ENCODE data around the gene DPP6.
A peak's percentile ranks its signal among the peaks of the same experiment; 100 is the strongest.

DPP6 gene

DNA sequence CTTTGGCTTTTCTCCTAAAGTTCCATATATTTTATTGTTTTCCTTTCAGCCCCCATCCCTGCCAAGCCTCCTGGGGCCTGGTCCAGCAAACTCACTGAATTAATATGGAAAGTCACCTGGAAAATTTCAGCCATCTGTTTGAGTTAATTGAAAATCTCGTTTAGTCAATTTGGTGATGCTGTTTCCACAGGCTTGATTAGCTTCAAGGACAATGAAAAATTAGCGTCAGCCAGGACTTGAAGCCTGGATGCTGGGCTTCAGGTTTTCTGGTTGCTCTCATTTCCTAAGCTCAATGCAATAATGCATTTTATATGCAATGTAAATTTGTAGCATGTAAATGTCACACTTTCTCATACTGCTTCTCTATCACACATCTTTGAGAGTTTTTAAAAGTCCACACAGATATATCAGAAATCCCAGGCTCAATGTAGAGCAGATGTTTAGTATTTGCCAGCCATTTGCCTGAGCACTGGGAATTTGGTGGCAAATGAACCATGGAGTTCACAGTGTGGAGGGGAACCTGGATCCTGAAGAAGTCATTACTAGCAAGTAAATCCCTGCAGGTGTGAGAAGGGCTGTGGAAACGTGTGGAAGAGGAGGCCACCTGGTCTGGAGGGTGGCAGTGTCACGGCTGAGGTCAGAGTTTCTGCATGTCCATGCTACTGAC is 722.2 kb downstream of the DPP6 start:
- no peak for DNase-seq
- no peak for TF ChIP-seq GATA1 (IDR thresholded peaks at IDR 0.05; ENCODE audit: low read depth, low read length)
- no peak for TF ChIP-seq POLR2A (IDR thresholded peaks at IDR 0.05; ENCODE audit: low read length)

DNA sequence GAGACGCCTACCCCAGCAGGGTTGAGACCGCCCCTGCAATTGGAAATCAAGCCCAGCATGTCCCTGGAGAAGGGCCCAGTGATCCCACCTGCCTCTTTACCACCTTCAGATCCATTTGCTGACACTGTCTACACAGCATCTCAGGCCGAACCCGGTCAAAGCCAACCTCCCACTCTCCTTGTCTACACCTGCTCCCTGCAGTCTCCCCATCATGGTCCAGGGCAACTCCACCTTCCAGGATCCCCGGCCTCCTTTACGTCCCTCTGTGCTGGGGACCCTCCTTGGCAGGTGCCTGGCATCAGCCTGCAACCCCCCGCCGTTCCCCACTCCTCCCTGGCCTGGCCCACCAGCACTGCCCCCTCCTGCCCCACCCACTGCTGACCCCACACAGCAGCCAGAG is 723.5 kb downstream of the DPP6 start:
- no peak for TF ChIP-seq GATA1 (IDR thresholded peaks at IDR 0.05; ENCODE audit: low read depth, low read length)
- TF ChIP-seq POLR2A (IDR thresholded peaks at IDR 0.05; ENCODE audit: low read length) = no peak
- DNase-seq = no peak

DNA sequence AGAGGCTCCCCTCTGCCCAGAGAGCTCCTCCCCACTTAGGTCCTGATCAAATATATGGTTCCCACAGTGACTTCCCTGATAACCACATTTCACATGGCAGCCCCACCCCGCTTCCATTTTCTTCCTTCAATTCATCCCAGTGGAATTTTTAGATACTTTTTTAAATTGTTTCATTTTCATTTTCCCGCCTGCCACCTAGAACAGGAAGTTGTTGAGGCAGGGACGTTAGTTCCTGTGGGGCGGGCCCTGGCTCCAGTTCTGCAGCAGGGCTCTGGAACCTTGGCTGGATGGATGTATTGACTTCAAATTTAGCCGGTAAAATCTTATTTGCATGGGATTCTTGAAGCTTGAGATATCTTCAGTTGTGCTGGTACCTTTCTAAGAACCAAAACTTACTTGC is 724.2 kb downstream of the DPP6 start:
- no peak for DNase-seq
- TF ChIP-seq POLR2A (IDR thresholded peaks at IDR 0.05; ENCODE audit: low read length) = no peak
- TF ChIP-seq GATA1 (IDR thresholded peaks at IDR 0.05; ENCODE audit: low read depth, low read length) = no peak

DNA sequence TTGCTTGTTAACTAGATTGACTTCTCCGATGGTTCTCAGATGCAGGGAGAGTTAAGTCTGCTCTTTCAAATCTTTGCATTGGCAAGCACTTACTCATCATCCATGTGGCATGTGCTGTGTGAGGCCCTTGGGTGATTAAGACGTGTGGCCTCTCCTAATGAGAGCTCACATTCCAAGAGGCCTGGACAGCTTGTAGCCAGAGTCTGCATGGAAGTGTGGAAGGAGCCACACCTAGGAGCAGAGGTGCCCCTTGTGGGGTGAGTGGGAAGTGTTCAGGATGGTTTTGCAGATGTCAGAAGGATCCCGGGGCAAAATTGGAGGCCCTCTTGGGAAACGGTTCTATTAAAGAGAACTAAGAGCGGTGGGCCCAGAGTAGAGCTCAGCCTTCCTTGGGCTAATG is 724.8 kb downstream of the DPP6 start:
- TF ChIP-seq POLR2A (IDR thresholded peaks at IDR 0.05; ENCODE audit: low read length) = no peak
- TF ChIP-seq GATA1 (IDR thresholded peaks at IDR 0.05; ENCODE audit: low read depth, low read length) = no peak
- no peak for DNase-seq

DNA sequence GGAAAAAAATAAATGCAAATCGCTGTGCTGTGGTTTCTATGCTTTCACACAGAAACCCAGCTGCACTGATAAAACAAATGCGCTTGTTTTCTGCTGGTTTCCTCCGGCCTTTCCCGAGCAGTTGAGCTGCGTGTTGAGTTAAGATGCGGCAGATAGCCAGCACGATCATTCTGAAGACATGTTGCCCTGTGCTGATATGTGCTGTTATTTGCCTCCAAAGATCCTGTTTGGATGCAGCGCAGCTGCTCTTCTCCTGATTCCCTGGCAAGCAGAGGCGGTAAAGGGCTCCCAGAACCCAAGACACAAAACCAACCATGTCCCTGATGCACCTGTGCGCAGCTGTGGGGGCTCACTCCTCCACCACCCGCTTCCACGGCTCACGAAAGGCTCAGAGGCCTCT is 725.3 kb downstream of the DPP6 start:
- no peak for TF ChIP-seq GATA1 (IDR thresholded peaks at IDR 0.05; ENCODE audit: low read depth, low read length)
- no peak for TF ChIP-seq POLR2A (IDR thresholded peaks at IDR 0.05; ENCODE audit: low read length)
- DNase-seq = no peak

DNA sequence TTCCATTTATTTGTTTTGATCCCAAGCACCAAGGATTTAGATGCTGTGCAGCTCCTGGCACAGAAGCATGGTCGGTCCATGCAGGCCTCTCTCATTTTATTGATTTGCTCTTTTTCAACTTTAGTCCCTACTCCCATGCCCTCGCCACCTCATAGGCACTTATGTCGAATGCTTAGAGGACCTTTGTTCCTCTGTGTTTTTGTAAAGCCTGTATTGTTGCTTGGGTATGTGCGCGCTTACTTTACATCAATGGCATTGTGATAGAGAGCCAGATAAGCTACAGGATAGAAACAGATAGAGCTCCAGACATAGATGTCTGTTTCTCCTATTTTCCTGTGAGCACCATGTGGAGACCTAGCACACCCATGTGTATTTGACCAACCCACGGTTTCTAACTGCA is 725.7 kb downstream of the DPP6 start:
- DNase-seq = no peak
- TF ChIP-seq GATA1 (IDR thresholded peaks at IDR 0.05; ENCODE audit: low read depth, low read length) = no peak
- TF ChIP-seq POLR2A (IDR thresholded peaks at IDR 0.05; ENCODE audit: low read length) = no peak

DNA sequence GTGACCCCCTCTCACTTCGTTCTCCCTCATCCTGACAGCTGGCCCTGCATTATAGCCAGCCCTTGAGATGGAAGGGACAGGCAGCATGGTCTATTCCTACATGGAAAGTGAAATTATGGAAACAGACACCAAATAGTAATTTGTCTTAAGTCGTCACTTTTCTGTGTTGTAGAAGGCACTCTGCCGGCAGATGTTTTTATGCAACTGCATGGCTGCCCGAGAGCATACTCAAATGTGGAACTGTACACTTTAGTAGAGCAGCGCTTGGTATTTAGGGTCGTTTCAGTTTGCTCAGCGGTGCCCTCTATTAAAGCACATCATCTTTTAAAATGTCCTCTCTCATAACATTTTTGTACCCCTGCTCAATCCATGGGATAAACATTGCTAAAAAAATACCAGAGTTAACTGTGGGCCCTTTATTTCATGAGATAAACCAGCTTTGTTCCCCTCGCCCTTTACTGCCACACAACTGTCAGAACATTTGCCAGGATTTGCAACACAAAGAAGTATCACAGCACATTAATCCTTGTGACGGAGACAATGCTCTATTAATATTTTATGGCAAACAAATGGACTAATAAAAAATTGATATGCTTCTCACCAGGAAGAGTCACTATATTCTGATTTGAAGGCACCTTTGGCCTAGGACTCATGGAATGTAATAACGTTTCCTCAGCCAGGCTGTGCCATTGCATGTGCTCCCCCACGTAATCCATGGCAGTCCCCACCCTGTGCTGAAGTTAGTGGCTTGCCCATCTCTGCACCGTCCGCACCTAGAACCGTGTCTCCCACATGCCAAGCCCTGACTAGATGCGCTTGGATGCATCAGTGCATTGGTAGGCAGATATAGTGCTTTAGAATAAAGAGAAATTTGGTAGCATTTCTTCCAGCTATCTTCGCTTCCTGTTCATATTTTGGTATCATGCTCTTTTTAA is 729.4 kb downstream of the DPP6 start:
- TF ChIP-seq POLR2A (IDR thresholded peaks at IDR 0.05; ENCODE audit: low read length) (no peak), GATA1 (IDR thresholded peaks at IDR 0.05; ENCODE audit: low read depth, low read length) (no peak)
- DNase-seq = no peak

DNA sequence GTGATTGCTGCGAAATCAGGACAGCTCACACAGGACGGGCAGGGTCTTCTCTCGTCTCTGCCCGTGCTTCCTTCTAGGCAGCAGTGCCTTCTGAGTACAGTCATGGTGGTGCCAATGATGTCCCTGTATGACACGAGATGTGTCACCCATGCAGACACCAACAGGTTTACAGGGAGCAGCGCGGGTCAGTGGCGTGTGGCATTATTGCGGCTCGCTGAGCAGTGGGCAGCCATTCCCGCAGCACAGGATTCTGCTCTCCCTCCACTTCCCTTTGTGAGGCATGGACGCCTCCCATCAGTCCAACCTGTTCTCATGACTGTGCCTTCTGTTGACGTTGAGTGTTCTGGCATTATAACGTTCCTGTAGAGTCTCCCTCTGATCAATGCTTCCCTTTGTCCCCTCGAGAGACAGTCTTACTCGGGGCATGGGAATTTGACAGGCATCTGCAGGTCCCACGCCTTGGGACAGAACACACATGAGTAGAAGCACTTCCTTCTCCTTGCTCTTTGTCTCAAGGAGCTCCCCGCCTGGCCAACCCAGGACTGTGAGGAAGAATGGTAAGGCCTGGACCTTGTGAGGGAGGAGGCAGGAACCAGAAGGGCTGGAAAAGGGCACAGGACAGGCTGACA is 731.2 kb downstream of the DPP6 start:
- no peak for TF ChIP-seq GATA1 (IDR thresholded peaks at IDR 0.05; ENCODE audit: low read depth, low read length)
- TF ChIP-seq POLR2A (IDR thresholded peaks at IDR 0.05; ENCODE audit: low read length) = no peak
- no peak for DNase-seq

DNA sequence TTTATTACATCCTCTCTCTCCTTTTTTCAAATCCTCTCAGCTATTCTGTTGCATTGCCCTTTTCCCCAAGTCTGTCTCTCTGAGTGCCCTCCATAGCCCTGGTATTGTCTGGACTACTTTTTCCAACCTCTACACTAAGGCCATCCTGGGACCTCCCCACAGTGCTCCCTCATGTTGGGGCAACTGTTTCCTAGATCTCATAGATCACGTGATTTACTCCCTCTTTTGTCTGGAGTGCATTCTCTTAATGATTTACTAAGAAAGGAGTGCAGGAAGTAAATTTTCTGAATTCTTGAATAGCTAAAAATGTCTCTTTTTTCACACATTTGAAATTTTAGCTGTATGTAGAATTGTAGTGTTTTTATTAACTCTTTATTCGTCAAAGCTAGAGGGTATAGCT is 733.7 kb downstream of the DPP6 start:
- DNase-seq = no peak

DNA sequence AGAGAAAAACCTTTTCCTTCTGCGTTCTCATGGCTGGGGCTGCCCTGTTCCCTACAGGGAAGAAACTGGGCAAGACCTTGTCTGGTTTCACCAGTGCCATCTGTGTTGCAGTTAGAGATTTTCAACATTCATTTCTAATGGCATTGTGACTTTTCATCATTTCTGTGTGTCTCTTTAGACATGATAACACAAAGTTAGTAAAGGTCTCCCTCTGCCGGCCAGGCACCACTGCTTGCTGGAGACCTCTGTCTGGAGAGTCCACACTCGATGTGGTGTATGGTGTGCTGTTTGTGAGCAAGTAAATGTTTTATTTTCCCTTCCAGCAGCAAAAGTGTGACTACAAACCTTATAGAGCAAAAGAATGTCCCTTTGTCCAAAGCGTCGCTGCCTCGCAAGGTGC is 737.2 kb downstream of the DPP6 start:
- TF ChIP-seq POLR2A (IDR thresholded peaks at IDR 0.05; ENCODE audit: low read length) (no peak), GATA1 (IDR thresholded peaks at IDR 0.05; ENCODE audit: low read depth, low read length) (no peak)
- DNase-seq = peak in 1 of 2 experiments; percentile 5

More for the DNA sequence above, 733.7 kb downstream of the DPP6 start:
- TF ChIP-seq POLR2A (IDR thresholded peaks at IDR 0.05; ENCODE audit: low read length) (no peak), GATA1 (IDR thresholded peaks at IDR 0.05; ENCODE audit: low read depth, low read length) (no peak)

DNA sequence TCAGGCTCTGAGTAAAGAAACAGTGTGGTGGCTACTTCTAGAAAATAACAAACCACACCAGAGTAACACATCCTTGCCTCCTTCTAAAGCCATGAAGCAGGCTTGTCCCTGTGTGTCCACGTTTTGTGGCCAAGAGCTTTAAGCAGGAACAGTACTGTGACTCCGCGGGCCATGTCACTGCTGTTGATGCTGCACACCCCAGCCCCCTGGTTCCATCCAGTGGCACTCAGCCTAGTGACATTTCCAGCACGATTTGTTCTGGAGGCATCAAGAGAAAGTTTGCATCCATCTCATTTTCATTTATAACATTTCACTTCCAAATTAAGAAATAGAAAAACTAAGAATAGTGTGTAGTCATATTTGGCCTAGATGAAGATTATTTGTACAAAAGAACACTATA is 739.4 kb downstream of the DPP6 start:
- no peak for DNase-seq
- no peak for TF ChIP-seq GATA1 (IDR thresholded peaks at IDR 0.05; ENCODE audit: low read depth, low read length)

DNA sequence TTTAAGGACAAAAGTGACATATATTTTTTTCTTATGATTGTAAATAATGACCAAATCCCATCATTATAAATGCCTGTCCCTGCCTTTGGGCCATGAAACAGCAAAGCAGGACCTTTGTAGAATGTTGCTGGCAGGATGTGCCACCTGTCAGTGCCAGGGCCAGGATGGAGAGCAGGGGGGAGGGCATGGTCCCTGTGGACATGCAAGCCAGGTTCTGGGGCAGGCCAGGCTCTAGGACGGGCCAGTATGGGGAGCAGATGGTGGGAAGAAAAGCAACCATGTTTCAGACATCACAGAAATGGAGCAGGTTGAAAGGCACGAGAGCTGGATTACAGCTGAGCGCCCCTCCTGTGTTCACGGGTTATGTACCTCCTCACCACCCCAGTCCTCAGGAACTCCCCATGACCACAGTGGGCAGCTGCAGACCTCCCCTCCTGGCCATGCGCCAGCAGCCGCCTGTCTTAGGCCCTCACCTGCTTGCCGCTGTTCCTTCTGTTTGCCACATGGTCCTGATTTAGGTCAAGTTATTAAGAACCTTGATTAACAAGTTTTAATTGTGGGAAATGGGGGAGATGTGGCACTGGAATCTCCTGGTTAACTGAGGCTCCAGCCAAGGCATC is 740.3 kb downstream of the DPP6 start:
- TF ChIP-seq POLR2A (IDR thresholded peaks at IDR 0.05; ENCODE audit: low read length) = no peak
- no peak for TF ChIP-seq GATA1 (IDR thresholded peaks at IDR 0.05; ENCODE audit: low read depth, low read length)
- no peak for DNase-seq

DNA sequence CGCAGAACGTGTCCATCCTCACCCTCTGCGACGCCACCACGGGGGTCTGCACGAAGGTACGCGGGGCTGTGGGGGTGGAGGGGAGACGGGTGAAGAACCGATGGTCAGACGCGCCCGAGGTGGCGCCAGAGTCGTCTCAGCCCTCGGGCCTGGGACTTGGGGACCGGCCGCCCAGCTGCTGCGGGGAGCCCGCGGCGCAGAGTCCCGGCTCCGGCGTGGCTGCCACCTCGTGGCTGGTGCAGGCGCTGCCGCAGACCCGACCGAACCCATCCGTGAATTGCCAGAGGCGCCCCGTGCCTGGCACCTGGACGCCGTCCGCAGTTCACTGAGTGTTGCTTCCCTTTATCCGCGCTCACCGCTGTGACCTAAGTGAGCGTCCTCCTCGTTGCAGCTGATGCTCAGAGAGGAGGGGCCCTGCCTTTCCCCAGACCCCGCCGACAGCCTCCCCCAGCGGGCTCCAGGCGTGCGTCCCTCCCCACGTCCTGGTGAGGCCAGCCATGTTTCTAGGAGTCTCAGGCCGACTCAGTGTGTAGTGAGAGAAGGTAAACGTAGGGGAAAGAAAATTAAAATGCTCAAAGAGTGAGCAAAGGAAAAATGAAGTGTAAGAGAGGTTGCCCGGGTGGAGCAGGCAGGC is 742.1 kb downstream of the DPP6 start:
- no peak for TF ChIP-seq GATA1 (IDR thresholded peaks at IDR 0.05; ENCODE audit: low read depth, low read length)
- no peak for TF ChIP-seq POLR2A (IDR thresholded peaks at IDR 0.05; ENCODE audit: low read length)
- DNase-seq = peak; percentile 19 to 29
